Measurements from ENCODE around the gene TYMS.

GRCh38 chr18:678482-679182, 21.2 kb downstream of the TYMS start:
- no peak for TF ChIP-seq CTCF (conservative IDR thresholded peaks at IDR 0.05)
- no peak for TF ChIP-seq ZFX (IDR thresholded peaks at IDR 0.05)
